ENCODE data around the gene GADD45A.

Gene GADD45A

DNA sequence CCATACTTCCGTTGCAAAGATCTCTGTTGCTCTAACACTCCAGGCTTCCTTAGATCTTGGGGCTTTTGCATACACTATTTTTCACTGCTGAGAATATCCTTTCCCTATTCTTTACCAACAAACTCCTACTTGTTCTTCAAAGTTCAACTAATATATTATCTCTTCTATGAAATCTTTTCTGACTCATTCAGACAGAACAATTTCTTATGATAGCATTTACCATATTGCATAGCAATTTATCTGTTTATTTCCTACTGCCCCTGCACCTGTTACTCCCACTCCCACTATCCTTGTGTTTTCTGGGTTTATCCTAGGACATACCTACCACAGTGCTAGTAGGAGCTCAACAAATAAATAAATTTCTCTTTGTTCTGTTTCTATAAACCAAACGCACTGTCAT, 11.0 kb downstream of the GADD45A start:
- TF ChIP-seq, protein P1, sequence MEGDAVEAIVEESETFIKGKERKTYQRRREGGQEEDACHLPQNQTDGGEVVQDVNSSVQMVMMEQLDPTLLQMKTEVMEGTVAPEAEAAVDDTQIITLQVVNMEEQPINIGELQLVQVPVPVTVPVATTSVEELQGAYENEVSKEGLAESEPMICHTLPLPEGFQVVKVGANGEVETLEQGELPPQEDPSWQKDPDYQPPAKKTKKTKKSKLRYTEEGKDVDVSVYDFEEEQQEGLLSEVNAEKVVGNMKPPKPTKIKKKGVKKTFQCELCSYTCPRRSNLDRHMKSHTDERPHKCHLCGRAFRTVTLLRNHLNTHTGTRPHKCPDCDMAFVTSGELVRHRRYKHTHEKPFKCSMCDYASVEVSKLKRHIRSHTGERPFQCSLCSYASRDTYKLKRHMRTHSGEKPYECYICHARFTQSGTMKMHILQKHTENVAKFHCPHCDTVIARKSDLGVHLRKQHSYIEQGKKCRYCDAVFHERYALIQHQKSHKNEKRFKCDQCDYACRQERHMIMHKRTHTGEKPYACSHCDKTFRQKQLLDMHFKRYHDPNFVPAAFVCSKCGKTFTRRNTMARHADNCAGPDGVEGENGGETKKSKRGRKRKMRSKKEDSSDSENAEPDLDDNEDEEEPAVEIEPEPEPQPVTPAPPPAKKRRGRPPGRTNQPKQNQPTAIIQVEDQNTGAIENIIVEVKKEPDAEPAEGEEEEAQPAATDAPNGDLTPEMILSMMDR (IDR thresholded peaks at IDR 0.05; ENCODE audit: low read length): no peak
- TF ChIP-seq EZH2 (optimal IDR thresholded peaks at IDR 0.05; ENCODE audit: low read depth, low read length) (no peak), EZH2phosphoT487 (IDR thresholded peaks at IDR 0.05; ENCODE audit: low read length) (no peak)
- H3K27ac ChIP-seq (ENCODE audit: low read length): no peak overlapping the region

DNA sequence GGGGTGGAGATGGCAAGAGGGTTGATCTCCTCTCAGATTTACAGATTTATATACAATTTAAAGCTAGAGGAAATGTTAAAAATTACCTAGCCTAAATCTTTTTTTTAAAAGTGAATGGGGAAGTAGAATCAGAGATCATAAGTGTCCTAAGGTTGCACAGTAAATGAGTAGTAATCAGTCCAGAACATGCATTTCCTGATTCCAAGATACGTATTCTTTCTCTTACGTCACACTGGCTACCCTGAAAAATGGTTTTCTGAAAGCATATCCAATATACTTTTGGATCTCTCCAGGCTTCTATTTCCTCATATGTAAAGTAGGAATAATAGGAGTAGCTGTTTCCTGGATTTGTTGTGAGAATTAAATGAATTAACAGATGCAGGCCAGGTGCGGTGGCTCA, 11.7 kb downstream of the GADD45A start:
- Histone ChIP-seq H3K36me3 (replicated peaks; ENCODE audit: insufficient read depth, low read length) (no peaks in the 10 kb centered on the region), H3K9me3 (replicated peaks; ENCODE audit: insufficient read depth, low read length) (no peaks in the 10 kb centered on the region), H3K9me2 (replicated peaks; ENCODE audit: insufficient read depth, low read length) (no peaks in the 10 kb centered on the region), H3K4me2 (ENCODE audit: low read depth, low read length) (no peak overlapping the region), H3K27me3 (replicated peaks; ENCODE audit: insufficient read depth, low read length) (no peaks in the 10 kb centered on the region), H3K79me2 (ENCODE audit: low read length) (no peaks in the 10 kb centered on the region), H2AFZ (ENCODE audit: low read length) (no peak overlapping the region), H3K4me1 (ENCODE audit: low read length) (no peaks in the 10 kb centered on the region), H3K9ac (ENCODE audit: low read length) (no peak overlapping the region), H4K20me1 (ENCODE audit: insufficient read depth, low read length) (no peaks in the 10 kb centered on the region), H3K27ac (ENCODE audit: low read length) (no peak overlapping the region), H3K4me3 (ENCODE audit: low read length) (no peak overlapping the region), H3F3A (ENCODE audit: insufficient read depth, low read length) (no peaks in the 10 kb centered on the region)
- DNase-seq: no peak
- TF ChIP-seq EZH2 (optimal IDR thresholded peaks at IDR 0.05; ENCODE audit: low read depth, low read length) (no peak), EZH2phosphoT487 (IDR thresholded peaks at IDR 0.05; ENCODE audit: low read length) (no peak)
- TF ChIP-seq, protein P1 (IDR thresholded peaks at IDR 0.05; ENCODE audit: low read length): no peak

More for the DNA sequence above, 11.0 kb downstream of the GADD45A start:
- Histone ChIP-seq H2AFZ (ENCODE audit: low read length) (no peak overlapping the region), H3K9me2 (replicated peaks; ENCODE audit: insufficient read depth, low read length) (no peaks in the 10 kb centered on the region), H4K20me1 (ENCODE audit: insufficient read depth, low read length) (no peaks in the 10 kb centered on the region), H3K36me3 (replicated peaks; ENCODE audit: insufficient read depth, low read length) (no peaks in the 10 kb centered on the region), H3K9me3 (replicated peaks; ENCODE audit: insufficient read depth, low read length) (no peaks in the 10 kb centered on the region), H3K27me3 (replicated peaks; ENCODE audit: insufficient read depth, low read length) (no peaks in the 10 kb centered on the region), H3K9ac (ENCODE audit: low read length) (no peak overlapping the region), H3F3A (ENCODE audit: insufficient read depth, low read length) (no peaks in the 10 kb centered on the region), H3K4me1 (ENCODE audit: low read length) (no peaks in the 10 kb centered on the region), H3K79me2 (ENCODE audit: low read length) (no peaks in the 10 kb centered on the region), H3K4me3 (ENCODE audit: low read length) (no peak overlapping the region), H3K4me2 (ENCODE audit: low read depth, low read length) (no peak overlapping the region)
- DNase-seq: no peak

DNA sequence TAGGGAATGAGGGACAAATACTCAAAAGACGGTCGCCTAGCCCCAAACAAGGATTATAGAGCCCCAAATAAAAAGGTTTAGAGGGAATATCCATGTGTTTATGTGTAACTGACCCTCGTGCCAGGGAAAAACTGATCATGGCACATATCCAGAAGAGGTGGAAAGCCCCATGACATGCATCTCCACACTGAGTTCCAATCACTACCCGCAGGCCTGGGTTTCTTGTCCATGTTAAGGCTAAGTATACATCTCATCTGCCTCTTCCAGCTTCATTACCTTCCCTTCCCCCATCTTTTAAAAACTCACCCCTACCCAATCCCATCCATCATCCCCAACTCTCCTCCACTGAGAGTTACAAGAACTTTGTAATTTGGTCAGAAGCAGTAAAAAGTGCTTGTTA, 15.2 kb downstream of the GADD45A start:
- Histone ChIP-seq H3K9me2 (replicated peaks; ENCODE audit: insufficient read depth, low read length) (no peaks in the 10 kb centered on the region), H3K4me1 (ENCODE audit: low read length) (no peaks in the 10 kb centered on the region), H3K4me3 (ENCODE audit: low read length) (no peak overlapping the region), H3K4me2 (ENCODE audit: low read depth, low read length) (no peak overlapping the region), H2AFZ (ENCODE audit: low read length) (no peak overlapping the region), H3K9me3 (replicated peaks; ENCODE audit: insufficient read depth, low read length) (no peaks in the 10 kb centered on the region), H3K27me3 (replicated peaks; ENCODE audit: insufficient read depth, low read length) (no peaks in the 10 kb centered on the region), H3K79me2 (ENCODE audit: low read length) (no peaks in the 10 kb centered on the region), H3K27ac (ENCODE audit: low read length) (no peak overlapping the region), H4K20me1 (ENCODE audit: insufficient read depth, low read length) (no peaks in the 10 kb centered on the region), H3K9ac (ENCODE audit: low read length) (no peak overlapping the region), H3K36me3 (replicated peaks; ENCODE audit: insufficient read depth, low read length) (no peaks in the 10 kb centered on the region), H3F3A (ENCODE audit: insufficient read depth, low read length) (no peaks in the 10 kb centered on the region)
- TF ChIP-seq EZH2 (optimal IDR thresholded peaks at IDR 0.05; ENCODE audit: low read depth, low read length): no peak
- TF ChIP-seq, protein P1 (IDR thresholded peaks at IDR 0.05; ENCODE audit: low read length): no peak
- no peak for TF ChIP-seq EZH2phosphoT487 (IDR thresholded peaks at IDR 0.05; ENCODE audit: low read length)
- DNase-seq: no peak
